ENCODE measurements around the gene CDYL2.
"Not testable (repeated sequence)": the region's sequence is repeated elsewhere in the genome, so short reads cannot be mapped to it uniquely, and the experiment has no call there.

CDYL2 gene

GRCh38 chr16:80806927-80807340 lies 2.5 kb upstream of the CDYL2 start:
- FAIRE-seq = no peak

GRCh38 chr16:80806289-80806688 lies 1.9 kb upstream of the CDYL2 start:
- FAIRE-seq = no peak

GRCh38 chr16:80804056-80804525 lies 307 bp downstream of the CDYL2 start:
- no peak for FAIRE-seq

- no peak for FAIRE-seq
These were observed 901 bp downstream of the CDYL2 start for GRCh38 chr16:80803339-80804055.

GRCh38 chr16:80802902-80803301 lies 1.5 kb downstream of the CDYL2 start:
- no peak for FAIRE-seq

- no peak for FAIRE-seq
These were observed 2.3 kb downstream of the CDYL2 start for GRCh38 chr16:80802138-80802537.

GRCh38 chr16:80794071-80794470 lies 10.3 kb downstream of the CDYL2 start:
- no peak for FAIRE-seq

- no peak for FAIRE-seq
These were observed 12.4 kb downstream of the CDYL2 start for GRCh38 chr16:80792031-80792430.

GRCh38 chr16:80791411-80791810 lies 13.0 kb downstream of the CDYL2 start:
- FAIRE-seq = no peak

GRCh38 chr16:80790751-80791150 lies 13.6 kb downstream of the CDYL2 start:
- FAIRE-seq = no peak

- no peak for FAIRE-seq
These were observed 16.4 kb downstream of the CDYL2 start for GRCh38 chr16:80788027-80788426.

GRCh38 chr16:80786561-80786960 lies 17.8 kb downstream of the CDYL2 start:
- not testable (repeated sequence) for FAIRE-seq

GRCh38 chr16:80784951-80785350 lies 19.4 kb downstream of the CDYL2 start:
- no peak for FAIRE-seq

- no peak for FAIRE-seq
These were observed 25.7 kb downstream of the CDYL2 start for GRCh38 chr16:80778703-80779102.

GRCh38 chr16:80776856-80777255 lies 27.5 kb downstream of the CDYL2 start:
- no peak for FAIRE-seq

GRCh38 chr16:80775450-80775849 lies 28.9 kb downstream of the CDYL2 start:
- peak; percentile 38 for FAIRE-seq

- FAIRE-seq = no peak
These were observed 37.6 kb downstream of the CDYL2 start for GRCh38 chr16:80766798-80767197.

GRCh38 chr16:80759419-80760162 lies 44.8 kb downstream of the CDYL2 start:
- no peak for FAIRE-seq

- FAIRE-seq = no peak
These were observed 49.9 kb downstream of the CDYL2 start for GRCh38 chr16:80754476-80754875.

GRCh38 chr16:80752541-80752940 lies 51.9 kb downstream of the CDYL2 start:
- no peak for FAIRE-seq

- no peak for FAIRE-seq
These were observed 53.2 kb downstream of the CDYL2 start for GRCh38 chr16:80751167-80751566.

GRCh38 chr16:80746231-80746630 lies 58.2 kb downstream of the CDYL2 start:
- no peak for FAIRE-seq

GRCh38 chr16:80744856-80745255 lies 59.5 kb downstream of the CDYL2 start:
- FAIRE-seq = no peak

- FAIRE-seq = no peak
These were observed 60.6 kb downstream of the CDYL2 start for GRCh38 chr16:80743772-80744171.

Data from colon (tissue), 2 donors.